ENCODE results near the gene GPR25. TPM values are rescaled to one million over a fixed set of nuclear protein-coding genes. Genes with fewer than 3 reads are reported as not detected.

GPR25 gene
- total RNA-seq, 1 donor from 2014 or later: not detected

- no peaks in the 10 kb centered on the region for H4K20me1 ChIP-seq (ENCODE audit: insufficient read depth, low read length)
- FAIRE-seq: no peak
- no peak overlapping the region for H3K4me2 ChIP-seq (ENCODE audit: low read length)
- peaks cover 9% of the 10 kb centered on the region for H3K4me1 ChIP-seq (ENCODE audit: insufficient read depth, low read length)
- H3K27ac ChIP-seq (ENCODE audit: low read depth, low read length): no peak overlapping the region
- peaks cover 7% of the 10 kb centered on the region for H3K27me3 ChIP-seq (ENCODE audit: insufficient read depth, low read length)
- TF ChIP-seq EZH2 (IDR thresholded peaks at IDR 0.05; ENCODE audit: insufficient read depth, low read length) (no peak), CTCF (IDR thresholded peaks at IDR 0.05; ENCODE audit: insufficient read depth, low read depth, low read length) (no peak)
- H3K36me3 Mint-ChIP-seq (ENCODE audit: low read depth, unreplicated experiment): no peaks in the 10 kb centered on the region
- H3K9me3 Mint-ChIP-seq (ENCODE audit: unreplicated experiment): peaks cover 2% of the 10 kb centered on the region
- H3K4me3 Mint-ChIP-seq (ENCODE audit: unreplicated experiment): no peak overlapping the region
- no peaks in the 10 kb centered on the region for H3K79me2 ChIP-seq (ENCODE audit: insufficient read depth, low read length)
- H2AFZ ChIP-seq (ENCODE audit: low read depth, low read length): no peak overlapping the region
- no peak overlapping the region for H3K27ac Mint-ChIP-seq (ENCODE audit: unreplicated experiment)
- peaks cover 9% of the 10 kb centered on the region for H3K27me3 Mint-ChIP-seq (ENCODE audit: low read depth, unreplicated experiment)
- H3K9me3 ChIP-seq (ENCODE audit: insufficient read depth, low read depth, low read length): no peaks in the 10 kb centered on the region
- H3K4me1 Mint-ChIP-seq (ENCODE audit: low read depth, unreplicated experiment): peaks cover 11% of the 10 kb centered on the region
- H3K36me3 ChIP-seq (ENCODE audit: insufficient read depth, low read length): no peaks in the 10 kb centered on the region
- H3K9ac ChIP-seq (ENCODE audit: low read length): no peak overlapping the region
- no peak overlapping the region for H3K4me3 ChIP-seq (ENCODE audit: insufficient read depth, low read depth, low read length)
- DNase-seq (ENCODE audit: low read depth): no peak
These were observed 16.8 kb downstream of the GPR25 start for GRCh38 chr1:200889571-200889970.

- Mint-ChIP-seq H3K4me3 (ENCODE audit: unreplicated experiment) (no peak overlapping the region), H3K4me1 (ENCODE audit: low read depth, unreplicated experiment) (peaks cover 11% of the 10 kb centered on the region), H3K36me3 (ENCODE audit: low read depth, unreplicated experiment) (no peaks in the 10 kb centered on the region), H3K9me3 (ENCODE audit: unreplicated experiment) (peaks cover 2% of the 10 kb centered on the region), H3K27ac (ENCODE audit: unreplicated experiment) (no peak overlapping the region), H3K27me3 (ENCODE audit: low read depth, unreplicated experiment) (peaks cover 9% of the 10 kb centered on the region)
- no peak overlapping the region for H3K9ac ChIP-seq (ENCODE audit: low read length)
- H3K9me3 ChIP-seq (ENCODE audit: insufficient read depth, low read depth, low read length): no peaks in the 10 kb centered on the region
- H3K4me3 ChIP-seq (ENCODE audit: insufficient read depth, low read depth, low read length): no peak overlapping the region
- no peaks in the 10 kb centered on the region for H4K20me1 ChIP-seq (ENCODE audit: insufficient read depth, low read length)
- no peak overlapping the region for H3K4me2 ChIP-seq (ENCODE audit: low read length)
- FAIRE-seq: no peak
- no peaks in the 10 kb centered on the region for H3K79me2 ChIP-seq (ENCODE audit: insufficient read depth, low read length)
- no peak for DNase-seq (ENCODE audit: low read depth)
- H3K36me3 ChIP-seq (ENCODE audit: insufficient read depth, low read length): no peaks in the 10 kb centered on the region
- H3K27me3 ChIP-seq (ENCODE audit: insufficient read depth, low read length): peaks cover 7% of the 10 kb centered on the region
- peaks cover 9% of the 10 kb centered on the region for H3K4me1 ChIP-seq (ENCODE audit: insufficient read depth, low read length)
- TF ChIP-seq EZH2 (IDR thresholded peaks at IDR 0.05; ENCODE audit: insufficient read depth, low read length): no peak
- no peak for TF ChIP-seq CTCF (IDR thresholded peaks at IDR 0.05; ENCODE audit: insufficient read depth, low read depth, low read length)
- H2AFZ ChIP-seq (ENCODE audit: low read depth, low read length): no peak overlapping the region
- H3K27ac ChIP-seq (ENCODE audit: low read depth, low read length): no peak overlapping the region
These were observed 17.2 kb downstream of the GPR25 start for GRCh38 chr1:200890027-200890426.

- Histone ChIP-seq H3K36me3 (ENCODE audit: insufficient read depth, low read length) (no peaks in the 10 kb centered on the region), H3K9ac (ENCODE audit: low read length) (peak overlapping the region; percentile 84), H4K20me1 (ENCODE audit: insufficient read depth, low read length) (no peaks in the 10 kb centered on the region), H3K9me3 (ENCODE audit: insufficient read depth, low read depth, low read length) (no peaks in the 10 kb centered on the region), H3K79me2 (ENCODE audit: insufficient read depth, low read length) (no peaks in the 10 kb centered on the region), H3K4me3 (ENCODE audit: insufficient read depth, low read depth, low read length) (peak overlapping the region; percentile 64), H3K4me2 (ENCODE audit: low read length) (peak overlapping the region; percentile 98), H3K27me3 (ENCODE audit: insufficient read depth, low read length) (peaks cover 7% of the 10 kb centered on the region), H3K27ac (ENCODE audit: low read depth, low read length) (peak overlapping the region; percentile 53), H3K4me1 (ENCODE audit: insufficient read depth, low read length) (peaks cover 13% of the 10 kb centered on the region), H2AFZ (ENCODE audit: low read depth, low read length) (peak overlapping the region; percentile 99)
- Mint-ChIP-seq H3K27ac (ENCODE audit: unreplicated experiment) (peak overlapping the region; percentile 69), H3K9me3 (ENCODE audit: unreplicated experiment) (peaks cover 2% of the 10 kb centered on the region), H3K27me3 (ENCODE audit: low read depth, unreplicated experiment) (peaks cover 9% of the 10 kb centered on the region), H3K4me3 (ENCODE audit: unreplicated experiment) (peak overlapping the region; percentile 90), H3K4me1 (ENCODE audit: low read depth, unreplicated experiment) (peaks cover 17% of the 10 kb centered on the region), H3K36me3 (ENCODE audit: low read depth, unreplicated experiment) (no peaks in the 10 kb centered on the region)
- FAIRE-seq (no peak), DNase-seq (ENCODE audit: low read depth) (peak; percentile 27)
- TF ChIP-seq EZH2 (IDR thresholded peaks at IDR 0.05; ENCODE audit: insufficient read depth, low read length) (no peak), CTCF (IDR thresholded peaks at IDR 0.05; ENCODE audit: insufficient read depth, low read depth, low read length) (peak; percentile 43)
These were observed 18.3 kb downstream of the GPR25 start for GRCh38 chr1:200890818-200891773.

Measured in astrocyte (in vitro differentiated cells and primary cell).